Epithelial cell of alveolus of lung (primary cell): ENCODE data around the gene KRTAP5-8. TPM values are rescaled to one million over a fixed set of nuclear protein-coding genes. Genes with fewer than 3 reads are reported as not detected.

ENCODE experiments used
- total RNA-seq: library from RNA; depleted of rRNA; stranded (reverse); fragments of >200 nt; gene quantifications from 2 replicates; pipeline ENCODE4 v1.2.1, GENCODE V29; 2015

Gene KRTAP5-8, protein sequence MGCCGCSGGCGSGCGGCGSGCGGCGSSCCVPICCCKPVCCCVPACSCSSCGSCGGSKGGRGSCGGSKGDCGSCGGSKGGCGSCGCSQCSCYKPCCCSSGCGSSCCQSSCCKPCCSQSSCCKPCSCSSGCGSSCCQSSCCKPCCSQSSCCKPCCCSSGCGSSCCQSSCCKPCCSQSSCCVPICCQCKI
- not detected in 2 replicates for total RNA-seq

DNA sequence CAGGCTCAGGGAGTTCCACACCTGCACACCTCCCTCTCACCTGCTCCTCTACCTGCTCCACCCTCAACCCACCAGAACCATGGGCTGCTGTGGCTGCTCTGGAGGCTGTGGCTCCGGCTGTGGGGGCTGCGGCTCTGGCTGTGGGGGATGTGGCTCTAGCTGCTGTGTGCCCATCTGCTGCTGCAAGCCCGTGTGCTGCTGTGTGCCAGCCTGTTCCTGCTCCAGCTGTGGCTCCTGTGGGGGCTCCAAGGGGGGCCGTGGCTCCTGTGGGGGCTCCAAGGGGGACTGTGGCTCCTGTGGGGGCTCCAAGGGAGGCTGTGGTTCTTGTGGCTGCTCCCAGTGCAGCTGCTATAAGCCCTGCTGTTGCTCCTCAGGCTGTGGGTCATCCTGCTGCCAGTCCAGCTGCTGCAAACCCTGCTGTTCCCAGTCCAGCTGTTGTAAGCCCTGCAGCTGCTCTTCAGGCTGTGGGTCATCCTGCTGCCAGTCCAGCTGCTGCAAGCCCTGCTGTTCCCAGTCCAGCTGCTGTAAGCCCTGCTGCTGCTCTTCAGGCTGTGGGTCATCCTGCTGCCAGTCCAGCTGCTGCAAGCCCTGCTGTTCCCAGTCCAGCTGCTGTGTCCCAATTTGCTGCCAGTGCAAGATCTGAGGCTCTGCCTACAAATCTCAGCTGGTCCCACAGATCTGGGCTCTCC lies at the start of gene KRTAP5-8:
KRTAP5-8 (plus strand) TSS at position 49 of the 689 bp plus-strand sequence; CDS start at position 80, 31 bp downstream.

DNA sequence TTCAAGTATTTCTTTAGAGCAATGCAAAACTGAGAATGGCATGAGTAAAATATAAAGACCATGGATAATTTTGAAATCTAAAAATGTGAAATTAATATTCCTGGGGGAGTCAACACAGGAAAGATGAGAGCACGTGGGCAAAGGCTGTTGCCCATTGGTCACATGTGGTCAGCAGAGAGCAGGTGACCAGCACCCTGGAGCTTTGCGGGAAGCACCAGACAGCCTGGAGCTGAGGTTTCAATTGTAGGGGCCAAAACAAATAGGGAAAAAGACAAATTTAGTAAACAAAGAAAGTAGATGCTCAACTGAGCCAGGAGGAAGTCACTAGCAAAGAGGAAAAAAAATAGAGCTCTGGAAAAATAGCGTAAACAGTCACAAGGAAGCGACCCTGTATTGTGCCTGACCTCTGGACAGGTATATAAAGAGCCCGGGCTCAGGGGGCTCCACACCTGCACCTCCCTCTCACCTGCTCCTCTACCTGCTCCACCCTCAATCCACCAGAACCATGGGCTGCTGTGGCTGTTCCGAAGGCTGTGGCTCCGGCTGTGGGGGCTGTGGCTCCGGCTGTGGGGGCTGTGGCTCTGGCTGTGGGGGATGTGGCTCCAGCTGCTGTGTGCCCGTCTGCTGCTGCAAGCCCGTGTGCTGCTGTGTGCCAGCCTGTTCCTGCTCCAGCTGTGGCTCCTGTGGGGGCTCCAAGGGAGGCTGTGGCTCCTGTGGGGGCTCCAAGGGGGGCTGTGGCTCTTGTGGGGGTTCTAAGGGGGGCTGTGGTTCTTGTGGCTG lies 10.8 kb upstream of the KRTAP5-8 start, which contains the start of gene KRTAP5-7:
KRTAP5-7 (plus strand) TSS at position 472 of the 780 bp plus-strand sequence; CDS start at position 506, 34 bp downstream.

DNA sequence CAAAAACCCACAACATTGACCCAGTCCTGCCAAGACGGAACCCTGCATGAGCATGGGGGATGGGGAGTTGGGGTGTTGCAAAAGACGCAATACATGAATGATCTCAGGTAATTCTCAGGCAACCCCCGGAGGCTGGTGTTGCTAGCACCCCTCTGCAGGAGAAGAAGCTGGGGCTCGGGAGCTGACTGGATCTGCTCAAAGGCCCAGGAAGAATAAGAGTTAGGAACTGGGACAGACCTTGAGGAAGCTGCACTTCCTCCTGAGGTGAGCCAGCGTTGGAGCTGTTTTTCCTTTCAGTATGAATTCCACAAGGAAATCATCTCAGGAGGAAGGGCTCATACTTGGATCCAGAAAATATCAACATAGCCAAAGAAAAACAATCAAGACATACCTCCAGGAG lies 10.3 kb downstream of the KRTAP5-8 start, which contains the start of gene KRTAP5-9:
KRTAP5-9 (plus strand) TSS at position 301 of the 400 bp plus-strand sequence. CDS start 238 bp downstream, outside the sequence.

GRCh38 chr11:71565263-71565662 lies 27.4 kb downstream of the KRTAP5-8 start, which contains the start of gene KRTAP5-10:
Gene KRTAP5-10, plus strand, starts transcription at chr11:71565563. Its CDS starts 25 bp downstream, at chr11:71565588.

GRCh38 chr11:71582309-71582895 lies 44.6 kb downstream of the KRTAP5-8 start, which contains the start of gene KRTAP5-11:
Gene KRTAP5-11, minus strand, starts transcription at chr11:71582875. Its CDS starts 38 bp downstream, at chr11:71582837.

Other genes with a start within 250 kb of the KRTAP5-8 start
- 15.4 and 159 TPM in 2 replicates for gene DHCR7, start 89.6 kb upstream of the KRTAP5-8 start, total RNA-seq
- 39.3 and 47.1 TPM in 2 replicates for gene NADSYN1, start 84.8 kb upstream of the KRTAP5-8 start, total RNA-seq
- not detected in 2 replicates for gene KRTAP5-7, start 10.8 kb upstream of the KRTAP5-8 start, total RNA-seq
- not detected in 2 replicates for gene KRTAP5-9, start 10.4 kb downstream of the KRTAP5-8 start, total RNA-seq
- not detected in 2 replicates for gene KRTAP5-10, start 27.5 kb downstream of the KRTAP5-8 start, total RNA-seq
- gene KRTAP5-11, start 44.9 kb downstream of the KRTAP5-8 start, total RNA-seq, result not detected in 2 replicates